ENCODE data around the gene MST1. TPM values are rescaled to one million over a fixed set of nuclear protein-coding genes. Genes with fewer than 3 reads are reported as not detected.

The MST1 gene
- total RNA-seq, 1 donor from 2014 or later, result 45.2 TPM

DNA sequence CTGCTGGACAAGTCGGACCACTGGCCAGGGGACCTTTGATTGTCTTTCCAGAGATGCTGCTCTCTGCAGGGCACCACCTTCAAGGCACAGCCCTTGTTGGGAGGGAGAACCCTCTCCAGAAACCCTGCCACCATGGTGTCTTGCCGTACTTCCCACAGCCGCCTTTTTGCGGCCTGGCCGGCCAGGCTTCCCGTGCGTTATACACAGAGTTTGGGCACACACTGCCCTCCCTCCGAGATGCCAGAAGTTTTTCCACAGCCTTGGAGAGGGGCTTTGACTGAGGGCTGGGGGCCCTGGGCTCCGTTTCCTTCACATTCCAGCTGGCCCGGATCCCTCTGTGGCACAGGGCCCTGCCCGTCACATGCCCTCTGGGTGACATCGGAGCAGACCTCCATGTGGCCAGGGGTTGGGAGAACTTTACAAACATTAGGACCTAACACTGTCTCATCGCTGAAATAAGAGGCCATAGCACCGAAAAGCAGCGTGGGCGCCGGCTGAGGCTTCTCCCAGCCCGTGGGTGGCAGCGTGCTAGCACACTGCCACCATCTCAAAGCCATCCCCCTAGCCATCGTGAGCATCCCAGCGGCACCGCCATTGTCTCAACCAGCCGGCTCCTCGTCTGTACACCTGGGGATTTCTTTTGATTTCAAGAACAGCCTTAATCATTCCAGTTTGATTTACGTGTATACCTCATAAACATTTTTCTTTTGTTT is 21.4 kb downstream of the MST1 start:
- no peak for DNase-seq (ENCODE audit: low spot score, unreplicated experiment)

DNA sequence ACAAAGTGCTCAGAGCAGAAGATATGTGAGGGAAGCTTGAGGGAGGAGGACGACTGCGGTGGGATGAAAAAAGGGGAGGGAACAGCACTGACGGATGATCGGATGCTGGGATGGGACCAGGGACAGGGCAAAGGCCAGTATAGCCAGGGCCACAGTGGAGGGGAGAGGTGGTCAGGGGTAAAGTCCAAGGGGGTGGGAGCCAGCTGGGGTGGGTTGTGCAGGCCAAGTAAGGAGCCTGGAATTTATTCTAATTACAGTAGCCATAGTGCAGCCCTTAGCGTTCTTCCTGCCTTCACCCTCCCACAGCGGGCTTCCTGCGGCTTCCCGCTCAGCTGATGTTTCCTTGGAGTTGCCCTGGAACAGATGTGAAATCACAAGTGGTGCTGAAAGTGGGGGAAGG is 22.7 kb downstream of the MST1 start:
- DNase-seq (ENCODE audit: low spot score, unreplicated experiment), result no peak
- peaks cover 13% of the 10 kb centered on the region for H3K4me1 Mint-ChIP-seq (ENCODE audit: low read depth)
- H3K27ac Mint-ChIP-seq, result no peak overlapping the region
- no peaks in the 10 kb centered on the region for H3K27me3 Mint-ChIP-seq
- TF ChIP-seq, protein P1, sequence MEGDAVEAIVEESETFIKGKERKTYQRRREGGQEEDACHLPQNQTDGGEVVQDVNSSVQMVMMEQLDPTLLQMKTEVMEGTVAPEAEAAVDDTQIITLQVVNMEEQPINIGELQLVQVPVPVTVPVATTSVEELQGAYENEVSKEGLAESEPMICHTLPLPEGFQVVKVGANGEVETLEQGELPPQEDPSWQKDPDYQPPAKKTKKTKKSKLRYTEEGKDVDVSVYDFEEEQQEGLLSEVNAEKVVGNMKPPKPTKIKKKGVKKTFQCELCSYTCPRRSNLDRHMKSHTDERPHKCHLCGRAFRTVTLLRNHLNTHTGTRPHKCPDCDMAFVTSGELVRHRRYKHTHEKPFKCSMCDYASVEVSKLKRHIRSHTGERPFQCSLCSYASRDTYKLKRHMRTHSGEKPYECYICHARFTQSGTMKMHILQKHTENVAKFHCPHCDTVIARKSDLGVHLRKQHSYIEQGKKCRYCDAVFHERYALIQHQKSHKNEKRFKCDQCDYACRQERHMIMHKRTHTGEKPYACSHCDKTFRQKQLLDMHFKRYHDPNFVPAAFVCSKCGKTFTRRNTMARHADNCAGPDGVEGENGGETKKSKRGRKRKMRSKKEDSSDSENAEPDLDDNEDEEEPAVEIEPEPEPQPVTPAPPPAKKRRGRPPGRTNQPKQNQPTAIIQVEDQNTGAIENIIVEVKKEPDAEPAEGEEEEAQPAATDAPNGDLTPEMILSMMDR (IDR thresholded peaks at IDR 0.05; ENCODE audit: unreplicated experiment), result no peak
- no peak overlapping the region for H3K4me3 Mint-ChIP-seq (ENCODE audit: low read depth)
- H3K9me3 Mint-ChIP-seq (ENCODE audit: low read depth), result no peaks in the 10 kb centered on the region
- no peaks in the 10 kb centered on the region for H3K36me3 Mint-ChIP-seq (ENCODE audit: insufficient read depth)

More for the DNA sequence above, 21.4 kb downstream of the MST1 start:
- Mint-ChIP-seq H3K27ac (no peak overlapping the region), H3K36me3 (ENCODE audit: insufficient read depth) (no peaks in the 10 kb centered on the region), H3K27me3 (no peaks in the 10 kb centered on the region), H3K9me3 (ENCODE audit: low read depth) (no peaks in the 10 kb centered on the region), H3K4me1 (ENCODE audit: low read depth) (peaks cover 17% of the 10 kb centered on the region), H3K4me3 (ENCODE audit: low read depth) (no peak overlapping the region)
- TF ChIP-seq, protein P1 (IDR thresholded peaks at IDR 0.05; ENCODE audit: unreplicated experiment), result no peak

DNA sequence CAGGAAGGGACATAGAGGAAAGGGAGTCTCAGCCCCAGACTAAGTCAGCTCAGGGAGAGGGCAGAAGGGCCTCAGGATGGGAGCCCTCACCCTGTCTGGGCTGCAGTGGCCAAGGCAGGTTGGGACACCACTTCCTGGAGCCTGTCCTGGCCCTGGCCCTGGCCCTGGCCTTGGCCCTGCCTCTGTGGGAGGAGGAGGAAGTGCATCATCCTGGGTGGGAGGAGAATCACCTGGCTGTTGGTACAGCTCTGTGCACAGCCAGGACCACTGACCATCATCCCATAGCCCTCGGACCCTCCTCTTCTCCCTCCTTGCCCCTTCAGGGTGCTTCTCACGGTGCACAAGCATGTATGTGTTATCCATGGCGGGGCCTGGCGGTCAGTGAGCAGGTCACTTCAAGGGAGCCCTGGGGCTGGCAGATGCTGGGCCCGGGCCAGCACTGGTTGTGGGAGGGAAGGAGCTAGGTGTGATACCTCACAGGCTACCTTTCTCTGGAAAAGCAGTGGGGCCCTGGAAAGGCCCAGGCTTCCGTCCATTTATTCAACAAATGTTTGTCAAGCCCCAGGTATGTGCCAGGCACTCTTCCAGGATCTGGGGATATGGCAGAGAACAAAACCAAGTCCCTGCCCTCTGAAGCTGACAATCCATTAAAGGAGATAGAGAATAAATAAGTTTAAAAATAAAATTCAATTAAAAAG is 23.3 kb downstream of the MST1 start:
- H3K9me3 Mint-ChIP-seq (ENCODE audit: low read depth), result no peaks in the 10 kb centered on the region
- DNase-seq (ENCODE audit: low spot score, unreplicated experiment), result no peak
- peaks cover 11% of the 10 kb centered on the region for H3K4me1 Mint-ChIP-seq (ENCODE audit: low read depth)
- TF ChIP-seq, protein P1 (IDR thresholded peaks at IDR 0.05; ENCODE audit: unreplicated experiment), result no peak
- H3K27ac Mint-ChIP-seq, result peak overlapping the region; percentile 70
- no peaks in the 10 kb centered on the region for H3K36me3 Mint-ChIP-seq (ENCODE audit: insufficient read depth)
- H3K27me3 Mint-ChIP-seq, result no peaks in the 10 kb centered on the region
- H3K4me3 Mint-ChIP-seq (ENCODE audit: low read depth), result no peak overlapping the region

DNA sequence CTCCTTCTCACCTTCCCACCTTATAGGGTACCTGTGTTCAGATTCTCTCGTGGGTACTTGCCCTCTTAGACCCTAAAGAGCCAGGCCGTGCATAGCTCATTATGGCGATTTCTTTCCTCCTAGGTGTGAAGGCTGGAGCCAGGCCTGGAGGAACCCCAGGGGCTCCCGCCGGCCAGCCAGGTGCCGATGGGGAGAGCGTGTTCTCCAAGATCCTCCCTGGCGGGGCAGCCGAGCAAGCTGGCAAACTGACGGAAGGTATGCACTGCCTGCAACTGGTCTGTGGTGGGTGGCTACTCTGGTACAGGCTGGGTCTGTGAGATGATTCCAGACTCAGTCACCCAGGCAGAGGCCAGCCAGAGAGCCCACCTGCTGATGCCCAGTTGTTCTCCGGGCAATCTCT is 25.0 kb downstream of the MST1 start:
- Mint-ChIP-seq H3K4me1 (ENCODE audit: low read depth) (peaks cover 11% of the 10 kb centered on the region), H3K4me3 (ENCODE audit: low read depth) (no peak overlapping the region), H3K27me3 (no peaks in the 10 kb centered on the region), H3K36me3 (ENCODE audit: insufficient read depth) (no peaks in the 10 kb centered on the region), H3K9me3 (ENCODE audit: low read depth) (no peaks in the 10 kb centered on the region), H3K27ac (no peak overlapping the region)
- DNase-seq (ENCODE audit: low spot score, unreplicated experiment), result no peak
- TF ChIP-seq, protein P1 (IDR thresholded peaks at IDR 0.05; ENCODE audit: unreplicated experiment), result no peak

DNA sequence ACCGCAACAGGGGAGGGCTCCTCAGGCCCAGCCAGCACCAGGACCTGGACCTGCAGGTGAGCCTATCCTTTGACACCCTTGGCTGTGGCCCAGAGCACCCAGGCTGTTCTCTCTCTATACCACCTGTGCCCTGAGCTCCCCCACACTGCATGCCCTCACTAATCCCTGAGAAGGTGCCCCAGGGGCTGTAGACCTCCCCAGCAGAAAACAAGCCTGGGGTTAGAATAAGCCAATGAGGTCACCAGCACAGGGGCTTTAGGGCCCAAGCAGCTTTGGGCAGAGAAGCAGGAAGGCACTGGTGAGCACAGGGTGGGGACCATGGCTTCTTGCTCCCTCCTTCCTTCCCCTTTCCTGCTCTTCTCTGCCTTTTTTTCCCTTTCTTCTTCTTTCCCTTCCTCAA is 25.4 kb downstream of the MST1 start:
- peaks cover 9% of the 10 kb centered on the region for H3K4me1 Mint-ChIP-seq (ENCODE audit: low read depth)
- H3K36me3 Mint-ChIP-seq (ENCODE audit: insufficient read depth), result no peaks in the 10 kb centered on the region
- TF ChIP-seq, protein P1 (IDR thresholded peaks at IDR 0.05; ENCODE audit: unreplicated experiment), result no peak
- H3K9me3 Mint-ChIP-seq (ENCODE audit: low read depth), result no peaks in the 10 kb centered on the region
- no peak overlapping the region for H3K27ac Mint-ChIP-seq
- H3K4me3 Mint-ChIP-seq (ENCODE audit: low read depth), result no peak overlapping the region
- no peak for DNase-seq (ENCODE audit: low spot score, unreplicated experiment)
- no peaks in the 10 kb centered on the region for H3K27me3 Mint-ChIP-seq

Measured in progenitor cell of endocrine pancreas (in vitro differentiated cells).